ENCODE results near the gene ADAMTSL1. TPM values are rescaled to one million over a fixed set of nuclear protein-coding genes. Genes with fewer than 3 reads are reported as not detected.

The ADAMTSL1 gene
- total RNA-seq, 1 experiment from 2014 or later = 1.2 TPM

DNA sequence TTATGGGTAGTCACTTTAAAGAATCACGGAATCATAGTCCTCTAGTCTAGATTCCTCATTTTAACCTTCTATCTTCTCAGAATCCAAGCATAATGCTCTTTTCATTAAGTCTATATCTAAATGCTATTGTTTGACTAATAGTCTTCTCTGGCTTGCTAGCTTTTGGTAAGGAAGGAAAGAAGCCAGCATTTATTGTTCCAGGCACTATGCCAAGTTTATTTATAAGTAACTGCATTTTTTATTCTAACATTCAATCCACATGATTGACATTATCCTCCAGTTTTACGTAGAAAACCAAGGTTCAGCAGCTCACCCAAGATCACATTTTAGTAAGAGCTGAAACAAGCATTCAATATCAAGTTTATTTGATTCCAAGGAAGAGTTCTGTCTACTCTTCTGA lies 304.9 kb downstream of the ADAMTSL1 start:
- H3K4ac ChIP-seq (ENCODE audit: low read depth, low read length) = no peak overlapping the region
- no peak overlapping the region for H4K5ac ChIP-seq (ENCODE audit: insufficient read length, low read depth, low read length)
- H3K23me2 ChIP-seq (ENCODE audit: insufficient read length, low read depth, low read length, poor library complexity, severe bottlenecking) = no peaks in the 10 kb centered on the region
- H2BK20ac ChIP-seq (ENCODE audit: low read depth, low read length, poor library complexity, severe bottlenecking) = no peak overlapping the region
- no peak overlapping the region for H2BK15ac ChIP-seq (ENCODE audit: low read depth, low read length)
- no peaks in the 10 kb centered on the region for H3K9me3 ChIP-seq (ENCODE audit: control insufficient read depth, low read depth, low read length)
- peaks cover 2% of the 10 kb centered on the region; the same call in 1 of the 2 replicates for H3K4me1 ChIP-seq (ENCODE audit: insufficient read depth, low read length)
- no peak overlapping the region for H4K91ac ChIP-seq (ENCODE audit: insufficient read length, low read depth, low read length)
- H3K27ac Mint-ChIP-seq = no peak overlapping the region
- no peak overlapping the region for H2AK5ac ChIP-seq (ENCODE audit: insufficient read length, low read length)
- no peaks in the 10 kb centered on the region for H3K9me3 Mint-ChIP-seq
- no peak for DNase-seq
- H2BK12ac ChIP-seq (ENCODE audit: insufficient read length, low read depth, low read length) = no peak overlapping the region
- H3K9ac ChIP-seq (ENCODE audit: extremely low read depth, insufficient read length, low read length) = no peak overlapping the region
- H3K56ac ChIP-seq (ENCODE audit: insufficient read length, low read depth, low read length) = no peak overlapping the region
- peaks cover 0 to 2% of the 10 kb centered on the region in 2 experiments; a peak in 2 of 4 replicates for H3K4me1 Mint-ChIP-seq
- no peaks in the 10 kb centered on the region for H4K20me1 ChIP-seq (ENCODE audit: control insufficient read depth, insufficient read depth, insufficient read length)
- H2BK5ac ChIP-seq (ENCODE audit: insufficient read length, low read length) = no peak overlapping the region
- no peak overlapping the region for H3K14ac ChIP-seq (ENCODE audit: insufficient read depth, low read length)
- H3K79me2 ChIP-seq (ENCODE audit: insufficient read depth, low read length) = no peaks in the 10 kb centered on the region
- H3K4me2 ChIP-seq (ENCODE audit: insufficient read depth, insufficient read length, low read length) = no peak overlapping the region
- H3K27ac ChIP-seq (ENCODE audit: insufficient read length, low read depth, low read length) = no peak overlapping the region
- no peak overlapping the region for H3T11ph ChIP-seq (ENCODE audit: low read length)
- H2AFZ ChIP-seq (ENCODE audit: low read length) = no peak overlapping the region
- TF ChIP-seq, protein P1, sequence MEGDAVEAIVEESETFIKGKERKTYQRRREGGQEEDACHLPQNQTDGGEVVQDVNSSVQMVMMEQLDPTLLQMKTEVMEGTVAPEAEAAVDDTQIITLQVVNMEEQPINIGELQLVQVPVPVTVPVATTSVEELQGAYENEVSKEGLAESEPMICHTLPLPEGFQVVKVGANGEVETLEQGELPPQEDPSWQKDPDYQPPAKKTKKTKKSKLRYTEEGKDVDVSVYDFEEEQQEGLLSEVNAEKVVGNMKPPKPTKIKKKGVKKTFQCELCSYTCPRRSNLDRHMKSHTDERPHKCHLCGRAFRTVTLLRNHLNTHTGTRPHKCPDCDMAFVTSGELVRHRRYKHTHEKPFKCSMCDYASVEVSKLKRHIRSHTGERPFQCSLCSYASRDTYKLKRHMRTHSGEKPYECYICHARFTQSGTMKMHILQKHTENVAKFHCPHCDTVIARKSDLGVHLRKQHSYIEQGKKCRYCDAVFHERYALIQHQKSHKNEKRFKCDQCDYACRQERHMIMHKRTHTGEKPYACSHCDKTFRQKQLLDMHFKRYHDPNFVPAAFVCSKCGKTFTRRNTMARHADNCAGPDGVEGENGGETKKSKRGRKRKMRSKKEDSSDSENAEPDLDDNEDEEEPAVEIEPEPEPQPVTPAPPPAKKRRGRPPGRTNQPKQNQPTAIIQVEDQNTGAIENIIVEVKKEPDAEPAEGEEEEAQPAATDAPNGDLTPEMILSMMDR (conservative IDR thresholded peaks at IDR 0.05) = no peak
- peaks cover 2% of the 10 kb centered on the region; the same call in 1 of the 2 replicates for H3K27me3 Mint-ChIP-seq (ENCODE audit: low read depth)
- no CpG with 5 or more reads among the region's 2 CpGs for WGBS (ENCODE audit: extremely low coverage, insufficient read length, low lambda C conversion rate)
- H3K36me3 Mint-ChIP-seq (ENCODE audit: insufficient read depth in 1 of 3, low read depth in 3 of 3) = 0 out of 7 replicates have a peak, but pooled peaks cover 0 to 4% (median 0%) of the 10 kb centered on the region in 3 experiments
- H3K4me3 Mint-ChIP-seq = no peak overlapping the region
- H3K18ac ChIP-seq (ENCODE audit: insufficient read length, low read depth, low read length) = no peak overlapping the region
- H3K79me1 ChIP-seq (ENCODE audit: insufficient read depth, low read depth, low read length, poor library complexity, severe bottlenecking) = no peaks in the 10 kb centered on the region
- no peak overlapping the region for H4K8ac ChIP-seq (replicated peaks; ENCODE audit: insufficient read length, low read depth, low read length)
- H3K27me3 ChIP-seq (ENCODE audit: insufficient read depth, low read length) = no peaks in the 10 kb centered on the region
- H2BK120ac ChIP-seq (ENCODE audit: low read depth, low read length, poor library complexity, severe bottlenecking) = no peak overlapping the region
- no peak overlapping the region for H3K23ac ChIP-seq (ENCODE audit: insufficient read length, low read depth, low read length)

Measured in H9 (cell line).